Right lobe of liver (tissue), 4 donors: ENCODE measurements around the gene GALR1.

ENCODE experiments used
- POLR2A ChIP-seq: fragments of 450-650 bp; IDR thresholded peaks from one replicate; pipeline ENCODE4 v1.6.1; 2017; ENCODE audit warnings: antibody characterized with exemption, mild to moderate bottlenecking
- TF ChIP-seq, protein P1 (sequence below), 4 donors: fragments of 200-600 bp in 3 of 4; fragments of 450-650 bp in 1 of 4; IDR thresholded peaks; one replicate each; pipeline versions ENCODE4 v1.5.1 to v1.8.0; 2016 to 2022; ENCODE audit warnings: antibody characterized with exemption in 4 of 4, mild to moderate bottlenecking in 2 of 4
- donor health status: DM: no; HTN: no; CAD: no.
- donor health status: DM: no; HTN: no; CAD: no.
- donor health status: DM: no; HTN: yes; CAD: no.

DNA sequence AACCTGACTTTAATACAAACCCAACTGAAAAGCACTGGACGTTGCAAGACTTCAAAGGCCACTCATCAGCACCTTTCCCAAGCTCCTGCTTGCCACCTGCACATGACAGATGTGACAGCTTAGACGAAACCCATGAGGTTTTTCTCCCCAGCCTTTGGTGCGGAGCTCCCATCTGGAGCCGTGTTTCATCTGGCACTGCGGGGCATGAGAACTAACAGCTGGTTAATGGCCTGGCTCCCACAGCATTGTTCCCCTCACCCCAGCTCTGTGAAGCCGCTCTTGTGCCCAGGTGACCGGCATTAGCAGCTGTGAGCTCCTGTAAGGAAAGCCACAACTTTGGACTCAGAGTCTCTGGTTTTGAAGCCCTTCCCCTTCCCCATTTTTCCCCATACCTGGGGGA, 50.9 kb downstream of the GALR1 start:
- TF ChIP-seq, protein P1, sequence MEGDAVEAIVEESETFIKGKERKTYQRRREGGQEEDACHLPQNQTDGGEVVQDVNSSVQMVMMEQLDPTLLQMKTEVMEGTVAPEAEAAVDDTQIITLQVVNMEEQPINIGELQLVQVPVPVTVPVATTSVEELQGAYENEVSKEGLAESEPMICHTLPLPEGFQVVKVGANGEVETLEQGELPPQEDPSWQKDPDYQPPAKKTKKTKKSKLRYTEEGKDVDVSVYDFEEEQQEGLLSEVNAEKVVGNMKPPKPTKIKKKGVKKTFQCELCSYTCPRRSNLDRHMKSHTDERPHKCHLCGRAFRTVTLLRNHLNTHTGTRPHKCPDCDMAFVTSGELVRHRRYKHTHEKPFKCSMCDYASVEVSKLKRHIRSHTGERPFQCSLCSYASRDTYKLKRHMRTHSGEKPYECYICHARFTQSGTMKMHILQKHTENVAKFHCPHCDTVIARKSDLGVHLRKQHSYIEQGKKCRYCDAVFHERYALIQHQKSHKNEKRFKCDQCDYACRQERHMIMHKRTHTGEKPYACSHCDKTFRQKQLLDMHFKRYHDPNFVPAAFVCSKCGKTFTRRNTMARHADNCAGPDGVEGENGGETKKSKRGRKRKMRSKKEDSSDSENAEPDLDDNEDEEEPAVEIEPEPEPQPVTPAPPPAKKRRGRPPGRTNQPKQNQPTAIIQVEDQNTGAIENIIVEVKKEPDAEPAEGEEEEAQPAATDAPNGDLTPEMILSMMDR (IDR thresholded peaks at IDR 0.05): no peak
- TF ChIP-seq POLR2A: no peak
